ENCODE results near the gene CEACAM20. TPM values are rescaled to one million over a fixed set of nuclear protein-coding genes. Genes with fewer than 3 reads are reported as not detected.
A peak's percentile ranks its signal among the peaks of the same experiment; 100 is the strongest.

CEACAM20 gene
- total and polyA plus RNA-seq, 2 of the 13 experiments (the other 11 are each of a cell fraction or from before 2014, with no cell fraction given) = 0.04 TPM; not detected in 1

DNA sequence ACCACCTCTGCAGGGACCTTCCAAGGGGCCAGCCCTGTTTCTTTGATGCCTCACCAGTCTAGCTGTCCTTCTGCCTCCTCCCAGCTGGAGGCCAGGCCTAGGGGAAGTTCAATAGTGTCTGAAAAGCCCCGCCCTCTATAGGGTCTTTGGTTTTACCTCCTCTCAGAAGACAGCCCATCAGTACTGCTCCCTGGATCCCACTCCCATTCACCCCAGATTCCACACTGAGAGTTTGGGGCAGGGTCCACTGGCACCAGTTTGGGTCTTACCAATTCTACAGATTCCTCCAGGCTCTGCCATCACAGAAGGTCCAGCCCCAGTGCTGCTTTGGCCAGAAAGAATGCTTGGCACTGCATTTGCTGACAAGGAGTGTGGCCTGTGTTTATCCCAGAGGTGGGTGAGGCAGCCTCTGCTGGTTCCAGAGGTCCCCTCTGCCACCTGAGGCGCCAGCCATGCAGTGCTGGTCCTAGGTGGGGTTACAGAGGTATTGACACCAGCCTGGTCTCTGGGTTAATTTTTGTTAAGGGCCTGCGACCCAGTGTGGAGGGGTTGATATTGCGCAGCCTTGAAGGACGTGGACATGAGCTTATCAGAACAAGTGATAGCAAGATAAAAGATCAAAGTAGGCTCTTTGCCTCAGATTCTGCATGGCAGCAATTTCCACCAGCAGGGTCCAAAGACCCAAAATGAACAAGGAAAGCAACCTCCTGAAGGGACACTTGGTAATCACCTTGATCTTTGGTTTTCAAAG is 42.5 kb upstream of the CEACAM20 start (continued):
- TF ChIP-seq, protein P1, sequence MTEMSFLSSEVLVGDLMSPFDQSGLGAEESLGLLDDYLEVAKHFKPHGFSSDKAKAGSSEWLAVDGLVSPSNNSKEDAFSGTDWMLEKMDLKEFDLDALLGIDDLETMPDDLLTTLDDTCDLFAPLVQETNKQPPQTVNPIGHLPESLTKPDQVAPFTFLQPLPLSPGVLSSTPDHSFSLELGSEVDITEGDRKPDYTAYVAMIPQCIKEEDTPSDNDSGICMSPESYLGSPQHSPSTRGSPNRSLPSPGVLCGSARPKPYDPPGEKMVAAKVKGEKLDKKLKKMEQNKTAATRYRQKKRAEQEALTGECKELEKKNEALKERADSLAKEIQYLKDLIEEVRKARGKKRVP (CRISPR knock-in tag; IDR thresholded peaks at IDR 0.05) = no peak
- peak; percentile 69 for TF ChIP-seq TCF7 (IDR thresholded peaks at IDR 0.05; ENCODE audit: low read depth)
- TF ChIP-seq, protein P2, sequence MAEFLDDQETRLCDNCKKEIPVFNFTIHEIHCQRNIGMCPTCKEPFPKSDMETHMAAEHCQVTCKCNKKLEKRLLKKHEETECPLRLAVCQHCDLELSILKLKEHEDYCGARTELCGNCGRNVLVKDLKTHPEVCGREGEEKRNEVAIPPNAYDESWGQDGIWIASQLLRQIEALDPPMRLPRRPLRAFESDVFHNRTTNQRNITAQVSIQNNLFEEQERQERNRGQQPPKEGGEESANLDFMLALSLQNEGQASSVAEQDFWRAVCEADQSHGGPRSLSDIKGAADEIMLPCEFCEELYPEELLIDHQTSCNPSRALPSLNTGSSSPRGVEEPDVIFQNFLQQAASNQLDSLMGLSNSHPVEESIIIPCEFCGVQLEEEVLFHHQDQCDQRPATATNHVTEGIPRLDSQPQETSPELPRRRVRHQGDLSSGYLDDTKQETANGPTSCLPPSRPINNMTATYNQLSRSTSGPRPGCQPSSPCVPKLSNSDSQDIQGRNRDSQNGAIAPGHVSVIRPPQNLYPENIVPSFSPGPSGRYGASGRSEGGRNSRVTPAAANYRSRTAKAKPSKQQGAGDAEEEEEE (CRISPR knock-in tag; IDR thresholded peaks at IDR 0.05; ENCODE audit: borderline replicate concordance) = no peak
- no peak for TF ChIP-seq ZEB1 (IDR thresholded peaks at IDR 0.05; ENCODE audit: insufficient replicate concordance, low read depth)
- TF ChIP-seq IRF2 (CRISPR knock-in tag; IDR thresholded peaks at IDR 0.05) = no peak
- TF ChIP-seq MZF1 (CRISPR knock-in tag; IDR thresholded peaks at IDR 0.05; ENCODE audit: borderline replicate concordance) = no peak
- no peak for TF ChIP-seq SP4 (CRISPR knock-in tag; IDR thresholded peaks at IDR 0.05)
- no peak for TF ChIP-seq HMG20B (CRISPR knock-in tag; conservative IDR thresholded peaks at IDR 0.05)
- TF ChIP-seq RARG (CRISPR knock-in tag; IDR thresholded peaks at IDR 0.05; ENCODE audit: low read depth) = no peak
- no peak for TF ChIP-seq ZNF720 (CRISPR knock-in tag; IDR thresholded peaks at IDR 0.05)
- 0 out of 2 replicates have a peak, but pooled peaks have one; percentile 50 for TF ChIP-seq SRY (CRISPR knock-in tag; IDR thresholded peaks at IDR 0.05)
- no peak for TF ChIP-seq NFE2L1 (CRISPR knock-in tag; IDR thresholded peaks at IDR 0.05; ENCODE audit: borderline replicate concordance)
- TF ChIP-seq, protein P3, sequence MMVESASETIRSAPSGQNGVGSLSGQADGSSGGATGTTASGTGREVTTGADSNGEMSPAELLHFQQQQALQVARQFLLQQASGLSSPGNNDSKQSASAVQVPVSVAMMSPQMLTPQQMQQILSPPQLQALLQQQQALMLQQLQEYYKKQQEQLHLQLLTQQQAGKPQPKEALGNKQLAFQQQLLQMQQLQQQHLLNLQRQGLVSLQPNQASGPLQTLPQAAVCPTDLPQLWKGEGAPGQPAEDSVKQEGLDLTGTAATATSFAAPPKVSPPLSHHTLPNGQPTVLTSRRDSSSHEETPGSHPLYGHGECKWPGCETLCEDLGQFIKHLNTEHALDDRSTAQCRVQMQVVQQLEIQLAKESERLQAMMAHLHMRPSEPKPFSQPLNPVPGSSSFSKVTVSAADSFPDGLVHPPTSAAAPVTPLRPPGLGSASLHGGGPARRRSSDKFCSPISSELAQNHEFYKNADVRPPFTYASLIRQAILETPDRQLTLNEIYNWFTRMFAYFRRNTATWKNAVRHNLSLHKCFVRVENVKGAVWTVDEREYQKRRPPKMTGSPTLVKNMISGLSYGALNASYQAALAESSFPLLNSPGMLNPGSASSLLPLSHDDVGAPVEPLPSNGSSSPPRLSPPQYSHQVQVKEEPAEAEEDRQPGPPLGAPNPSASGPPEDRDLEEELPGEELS (CRISPR knock-in tag; IDR thresholded peaks at IDR 0.05) = peak; percentile 72
- no peak for TF ChIP-seq SRSF9 (IDR thresholded peaks at IDR 0.05; ENCODE audit: borderline replicate concordance, insufficient read depth, low read depth, low read length, poor library complexity, severe bottlenecking)
- TF ChIP-seq SMAD3 (CRISPR knock-in tag; IDR thresholded peaks at IDR 0.05) = no peak
- TF ChIP-seq ARNT2 (CRISPR knock-in tag; IDR thresholded peaks at IDR 0.05; ENCODE audit: low read depth) = no peak
- no peak for TF ChIP-seq ZNF703 (CRISPR knock-in tag; IDR thresholded peaks at IDR 0.05; ENCODE audit: borderline replicate concordance)
- no peak for TF ChIP-seq MAF1 (CRISPR knock-in tag; IDR thresholded peaks at IDR 0.05; ENCODE audit: borderline replicate concordance)
- no peak for TF ChIP-seq RAD21 (CRISPR knock-in tag; IDR thresholded peaks at IDR 0.05)
- TF ChIP-seq XRCC5 (optimal IDR thresholded peaks at IDR 0.05; ENCODE audit: low read length) = no peak
- TF ChIP-seq NPAS2 (CRISPR knock-in tag; IDR thresholded peaks at IDR 0.05; ENCODE audit: borderline replicate concordance) = no peak
- TF ChIP-seq ZNF138 (CRISPR knock-in tag; IDR thresholded peaks at IDR 0.05; ENCODE audit: low read depth) = no peak
- no peak; the same call in 1 of the 2 replicates for TF ChIP-seq ZNF232 (CRISPR knock-in tag; IDR thresholded peaks at IDR 0.05; ENCODE audit: borderline replicate concordance)
- 0 out of 2 replicates have a peak, but pooled peaks have one; percentile 39 for TF ChIP-seq CCDC6 (CRISPR knock-in tag; IDR thresholded peaks at IDR 0.05)
- TF ChIP-seq SIN3A (IDR thresholded peaks at IDR 0.05; ENCODE audit: borderline replicate concordance, low read depth, low read length) = no peak
- TF ChIP-seq ZNF180 (CRISPR knock-in tag; IDR thresholded peaks at IDR 0.05; ENCODE audit: borderline replicate concordance, low read depth) = no peak
- no peak for TF ChIP-seq ZNF441 (CRISPR knock-in tag; IDR thresholded peaks at IDR 0.05; ENCODE audit: borderline replicate concordance)

Data from HepG2 (cell line).